GM19035 (cell line): ENCODE results near the gene BLID.

ENCODE experiments used
- ATAC-seq: cut with Tn5 transposase; IDR thresholded peaks from one replicate; pipeline ENCODE4 v1.9.1; 2021; ENCODE audit not compliant: unreplicated experiment

Gene BLID

DNA sequence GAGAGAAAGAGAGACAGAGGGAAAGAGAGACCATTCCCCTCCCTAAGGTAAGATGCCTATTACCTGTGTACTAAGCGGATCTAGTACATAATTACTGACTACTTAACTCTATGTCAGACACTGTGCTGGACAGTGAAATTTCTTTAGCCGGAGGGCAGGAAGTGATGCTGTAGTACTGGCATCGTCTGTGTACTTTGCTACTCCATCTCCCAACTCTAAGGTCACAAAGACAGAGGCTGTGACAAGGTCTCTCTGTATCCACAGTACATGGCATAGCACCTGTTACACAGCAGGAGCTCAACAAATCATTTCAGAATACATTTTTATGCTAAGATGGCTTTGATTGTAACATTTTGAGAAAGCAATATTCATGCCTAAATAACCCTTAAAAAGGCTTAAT lies 9.0 kb downstream of the BLID start:
- no peak for ATAC-seq

DNA sequence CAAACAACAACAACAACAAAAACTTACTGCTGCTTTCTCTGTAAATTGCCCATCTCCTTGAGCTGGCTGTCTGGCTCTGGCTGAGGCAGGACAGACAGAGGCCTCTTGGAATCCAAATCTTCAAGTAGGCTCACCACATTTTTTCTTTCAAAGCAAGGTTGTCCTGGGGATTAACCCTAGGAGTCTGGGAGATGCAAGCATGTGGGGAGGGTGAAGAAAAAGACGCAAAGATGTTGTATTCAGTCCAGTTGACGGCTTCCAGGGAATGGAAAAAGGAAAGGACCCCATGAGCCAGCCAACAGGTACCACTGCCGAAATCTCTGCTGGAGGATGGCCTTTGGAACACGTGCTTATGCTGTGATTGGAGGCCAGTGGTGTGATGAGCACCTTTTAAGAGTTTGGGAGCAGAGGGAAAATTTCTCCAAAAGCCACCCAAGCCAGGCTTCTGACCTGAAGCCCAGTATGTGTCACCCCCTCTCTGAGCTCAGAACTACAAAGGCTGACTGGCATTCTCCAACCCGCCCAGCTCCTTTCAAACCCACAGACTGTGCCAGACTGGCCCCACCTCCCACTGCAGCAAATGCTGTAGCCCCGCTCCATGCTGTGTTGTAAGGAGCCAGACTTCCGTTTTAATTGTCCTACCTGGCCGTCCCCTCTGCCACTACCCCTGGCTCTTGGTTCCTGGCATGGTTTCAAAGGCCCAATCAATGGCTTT lies 10.8 kb downstream of the BLID start:
- ATAC-seq: no peak

GRCh38 chr11:122104341-122104740 lies 11.7 kb downstream of the BLID start:
- ATAC-seq: no peak

GRCh38 chr11:122103726-122104125 lies 12.3 kb downstream of the BLID start:
- no peak for ATAC-seq

GRCh38 chr11:122103321-122103720 lies 12.7 kb downstream of the BLID start:
- no peak for ATAC-seq

DNA sequence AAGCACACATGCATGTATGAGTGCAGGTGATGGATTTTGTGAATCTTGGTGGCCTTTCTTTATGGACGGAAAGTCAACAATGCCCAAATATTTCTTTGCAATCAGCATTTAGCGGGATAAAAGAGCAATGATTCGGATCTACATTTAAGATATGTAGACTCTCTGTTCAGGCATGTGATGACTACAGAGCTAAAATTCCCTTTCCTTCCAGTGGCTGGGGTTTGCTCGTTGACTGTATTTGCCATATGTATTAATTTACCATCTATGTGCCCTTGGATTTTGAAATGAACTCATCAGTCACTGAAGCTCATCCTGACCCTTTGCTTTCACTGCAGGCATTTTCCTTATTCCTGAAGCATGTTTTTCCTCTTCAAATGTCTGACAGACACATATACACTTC lies 13.6 kb downstream of the BLID start:
- ATAC-seq: no peak

GRCh38 chr11:122101625-122102291 lies 14.3 kb downstream of the BLID start:
- no peak for ATAC-seq

DNA sequence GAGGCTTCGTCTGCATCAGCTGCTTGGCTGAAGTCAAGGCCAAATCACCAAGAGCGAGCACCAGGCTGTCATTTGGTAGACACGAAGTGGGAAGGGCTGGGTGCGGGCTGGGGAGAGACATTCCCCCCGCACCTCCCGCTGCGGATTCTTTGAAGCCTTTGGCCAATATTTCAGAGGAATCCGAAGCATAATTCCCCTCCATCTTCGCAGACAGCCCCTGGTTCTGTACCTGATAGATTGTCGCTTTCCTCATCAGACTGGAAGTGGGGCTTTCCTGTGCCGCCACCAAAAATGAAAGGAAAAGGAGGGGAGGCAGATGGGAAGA lies 15.3 kb downstream of the BLID start:
- no peak for ATAC-seq

GRCh38 chr11:122100037-122100755 lies 15.8 kb downstream of the BLID start:
- ATAC-seq: no peak

GRCh38 chr11:122099374-122100036 lies 16.5 kb downstream of the BLID start:
- ATAC-seq: no peak

- no peak for ATAC-seq
Observed at GRCh38 chr11:122098261-122098980, 17.6 kb downstream of the BLID start.

DNA sequence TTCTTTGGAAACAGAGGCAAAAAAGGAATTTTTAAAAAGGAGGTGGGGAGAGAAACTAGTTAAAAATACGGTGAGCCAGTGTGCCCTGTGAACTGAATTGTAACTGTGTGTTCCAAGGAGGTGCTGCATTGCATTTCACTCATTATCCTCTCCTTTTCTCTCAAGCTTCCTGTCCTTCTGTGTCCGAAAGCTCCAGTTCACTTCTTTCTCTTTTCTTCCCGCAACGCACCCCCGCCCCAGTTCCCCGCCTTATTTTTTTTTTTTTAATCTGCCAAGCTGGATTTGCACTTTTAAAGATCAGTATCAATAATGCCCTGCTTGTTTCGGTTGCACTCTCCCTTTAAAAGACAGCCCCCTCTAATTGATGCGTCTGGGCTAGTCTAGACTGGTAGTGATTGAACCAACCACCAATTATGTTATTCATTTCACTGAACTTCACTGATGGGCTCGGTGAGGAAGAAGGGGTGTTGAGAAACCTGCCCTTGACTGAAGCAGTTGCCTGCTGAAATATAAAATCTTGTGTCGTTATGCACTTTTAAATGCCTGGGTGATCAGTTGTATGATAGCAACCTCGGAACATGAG lies 18.5 kb downstream of the BLID start:
- ATAC-seq: no peak

- no peak for ATAC-seq
Observed at GRCh38 chr11:122096272-122097112, 19.5 kb downstream of the BLID start.

DNA sequence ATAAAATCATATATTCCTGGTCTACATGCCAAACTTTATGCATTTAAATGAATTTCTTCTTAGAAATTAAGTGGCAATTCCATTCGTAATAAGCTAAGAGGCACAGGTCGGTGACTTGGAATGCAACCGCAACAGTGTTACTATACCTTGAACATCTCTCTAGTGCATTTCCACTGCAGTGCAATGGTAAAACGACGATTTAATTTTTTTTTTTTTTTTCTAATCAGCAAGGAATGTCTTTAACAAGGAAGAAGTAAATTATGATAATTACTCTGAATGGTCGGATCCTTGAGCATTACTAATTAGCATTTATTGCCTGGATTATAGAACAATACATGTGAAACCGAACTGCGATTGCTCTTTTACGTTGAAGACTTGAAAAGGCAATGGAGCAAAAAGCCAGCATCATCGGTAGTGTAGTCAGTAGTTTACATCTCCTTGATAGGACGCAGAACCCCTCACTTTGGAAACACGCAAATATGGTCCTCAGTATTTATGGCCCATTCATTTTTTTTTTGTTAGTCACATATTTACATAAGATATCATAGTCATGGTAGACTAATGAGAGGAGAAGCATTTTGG lies 20.2 kb downstream of the BLID start:
- no peak for ATAC-seq

DNA sequence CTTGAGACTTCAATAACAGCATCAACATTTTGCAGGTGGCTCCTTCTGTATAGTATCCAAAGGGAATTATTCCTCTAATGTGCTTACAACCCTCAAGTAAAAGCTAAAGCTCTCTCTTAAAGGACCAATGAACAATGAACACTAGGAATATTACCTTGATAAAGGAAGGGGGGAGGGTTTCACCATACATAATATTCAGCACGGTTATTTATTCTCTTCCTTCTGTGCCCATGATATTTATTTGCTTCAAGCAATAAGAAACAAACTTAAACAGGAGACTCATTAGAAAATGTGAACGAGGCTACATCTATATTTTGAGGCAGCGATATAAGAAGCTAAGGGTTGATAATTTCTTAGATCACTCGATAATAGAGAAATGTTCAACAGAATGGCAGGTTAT lies 21.2 kb downstream of the BLID start:
- no peak for ATAC-seq

GRCh38 chr11:122093731-122094275 lies 22.2 kb downstream of the BLID start:
- ATAC-seq: no peak

GRCh38 chr11:122091835-122092234 lies 24.2 kb downstream of the BLID start:
- ATAC-seq: no peak

DNA sequence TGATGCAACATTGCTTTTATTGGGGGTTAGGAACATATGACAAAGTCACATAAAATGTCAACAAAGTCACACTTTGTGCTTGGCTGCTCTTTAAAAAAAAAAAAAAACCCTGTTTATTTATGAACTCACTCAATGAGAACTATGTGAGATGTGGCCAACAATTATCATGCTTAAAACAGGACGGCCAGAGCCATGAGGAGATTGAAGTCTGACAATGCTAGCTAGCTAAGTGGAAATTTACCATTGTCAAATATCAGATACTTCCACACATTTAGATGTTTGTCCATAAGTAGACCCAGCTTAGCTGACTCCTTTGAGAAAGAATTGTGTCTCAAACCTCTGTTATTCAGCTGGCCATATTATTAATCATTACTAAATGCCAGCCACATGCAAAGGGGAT lies 26.9 kb downstream of the BLID start:
- no peak for ATAC-seq

- ATAC-seq: no peak
Observed at GRCh38 chr11:122085712-122086111, 30.3 kb downstream of the BLID start.
